Activated CD4-positive, alpha-beta T cell treated with anti-CD3 and anti-CD28 coated beads, Interleukin-2, amount 50 U/mL, for 1 hour (primary cell): ENCODE results near the gene TLE5.
"Not testable (repeated sequence)": the region's sequence is repeated elsewhere in the genome, so short reads cannot be mapped to it uniquely, and the experiment has no call there.

Experiments used
- DNase-seq: peaks from one replicate; pipeline ENCODE4 v3.0.0-alpha.2; 2020

Gene TLE5

DNA sequence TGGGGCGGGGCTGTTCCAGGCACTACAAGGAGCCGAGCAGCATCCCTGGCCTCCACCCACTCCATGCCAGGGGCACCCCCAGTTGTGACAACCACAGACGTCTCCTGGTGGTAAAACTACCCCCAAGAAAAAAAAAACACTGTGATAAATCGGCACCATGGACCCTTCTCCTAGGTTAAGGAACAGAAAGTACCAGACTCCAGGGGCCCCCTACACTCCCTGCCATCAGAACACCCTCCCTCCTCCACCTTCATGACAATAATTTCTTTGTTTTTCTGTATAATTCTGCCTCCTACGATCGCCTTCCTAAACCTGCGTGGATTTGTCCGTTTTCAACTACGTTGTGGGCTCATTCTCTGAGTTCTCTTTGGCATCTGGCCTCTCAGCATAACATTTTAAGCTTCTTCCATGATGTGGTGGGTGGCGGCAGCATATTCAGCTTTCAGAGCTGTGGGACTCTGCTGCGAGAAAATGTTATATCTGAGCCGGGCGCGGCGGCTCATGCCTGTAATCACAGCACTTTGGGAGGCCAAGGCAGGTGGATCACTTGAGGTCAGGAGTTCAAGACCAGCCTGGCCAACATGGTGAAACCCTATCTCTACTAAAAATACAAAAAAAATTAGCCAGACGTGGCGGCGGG is 41.9 kb downstream of the TLE5 start:
- no peak for DNase-seq

DNA sequence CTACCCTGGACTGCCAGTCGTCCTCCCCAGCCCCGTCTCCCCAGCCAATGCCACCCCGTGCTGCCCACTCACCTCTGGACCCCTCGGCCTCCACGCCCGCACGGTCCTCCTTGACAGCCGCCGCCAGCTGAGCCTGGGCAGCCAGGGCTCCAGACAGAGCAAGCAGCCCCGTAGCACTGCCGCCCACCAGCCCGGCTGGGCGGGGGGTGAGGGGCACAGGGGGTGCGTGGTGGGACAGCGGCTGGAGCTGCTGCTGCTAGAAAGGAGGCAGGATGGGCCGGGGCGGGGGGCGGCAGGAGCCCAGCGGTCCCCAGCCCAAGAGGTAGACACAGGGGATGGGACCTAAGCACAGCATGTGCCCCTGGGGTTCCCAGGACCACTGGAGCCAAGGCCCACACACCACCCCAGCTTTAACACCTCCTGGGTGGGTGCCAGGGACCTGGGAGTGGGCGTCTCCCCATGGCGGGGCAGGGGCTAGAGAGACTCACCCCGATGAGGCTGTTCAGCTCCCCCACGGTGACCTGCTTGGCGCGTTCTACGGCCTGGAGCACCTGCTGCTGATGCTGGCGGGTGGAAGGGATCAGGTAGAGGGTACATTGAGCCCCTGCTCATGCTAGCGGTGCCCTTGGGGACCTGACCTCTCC is 43.0 kb downstream of the TLE5 start:
- DNase-seq, result no peak

DNA sequence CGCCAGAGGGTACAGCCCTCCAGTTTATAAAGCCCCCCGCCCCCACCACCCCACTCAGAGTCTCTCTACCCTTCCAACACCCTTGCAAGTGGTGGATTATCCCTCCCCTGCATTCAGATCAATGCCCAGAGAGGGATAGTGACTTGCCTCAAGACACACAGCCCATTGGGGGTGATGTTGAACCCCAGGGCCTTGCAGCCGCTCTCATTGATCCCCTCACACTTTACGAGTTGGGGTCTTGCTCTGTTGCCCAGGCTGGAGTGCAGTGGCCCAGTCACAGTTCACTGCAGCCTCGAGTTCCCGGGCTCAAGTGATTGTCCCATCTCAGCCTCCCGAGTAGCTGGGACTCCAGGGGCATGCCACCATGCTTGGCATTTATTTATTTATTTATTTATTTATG is 44.4 kb downstream of the TLE5 start:
- no peak for DNase-seq

DNA sequence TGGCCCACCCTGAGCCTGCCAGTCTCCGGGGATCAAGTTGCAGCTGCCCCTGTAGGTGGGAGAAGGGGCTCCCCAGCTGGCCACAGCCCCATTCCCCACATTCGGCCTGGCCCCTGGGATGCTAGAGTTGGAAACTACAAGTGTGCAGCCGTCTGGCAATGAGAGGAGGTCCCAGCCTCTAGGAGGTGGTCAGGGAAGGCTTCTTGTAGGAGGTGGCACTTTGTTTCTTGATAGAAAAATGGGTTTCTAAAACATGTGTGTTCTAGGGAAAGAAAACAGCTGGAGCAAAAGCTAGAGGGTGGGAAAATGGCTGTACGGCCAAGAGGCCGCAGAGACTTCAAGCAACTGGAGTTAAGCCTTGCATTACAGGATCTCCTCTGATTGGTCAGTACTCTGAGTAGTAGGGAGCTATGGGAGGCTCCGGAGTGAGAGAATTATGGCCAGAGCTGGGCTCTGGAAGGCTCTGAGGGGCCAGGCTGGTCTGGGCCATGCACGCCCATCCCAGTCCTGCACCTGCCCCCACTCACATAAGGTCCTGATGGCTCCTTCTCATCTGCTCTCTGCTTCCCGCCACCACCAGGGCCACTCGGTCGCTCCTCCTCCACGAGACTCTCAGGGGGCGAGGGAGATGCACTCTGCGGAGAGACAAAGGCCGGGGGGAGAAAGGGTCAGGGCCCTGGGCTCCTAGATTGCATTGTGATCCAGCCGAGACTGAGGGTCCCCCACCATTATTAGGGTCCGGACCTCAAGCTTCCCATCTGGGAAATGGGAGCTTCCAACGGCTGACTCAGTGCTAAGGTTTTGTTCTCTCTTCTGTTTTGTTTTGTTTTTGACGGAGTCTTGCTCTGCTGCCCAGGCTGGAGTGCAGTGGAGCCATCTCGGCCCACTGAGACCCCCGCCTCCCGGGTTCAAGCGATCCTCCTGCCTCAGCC is 46.9 kb downstream of the TLE5 start:
- no peak for DNase-seq

DNA sequence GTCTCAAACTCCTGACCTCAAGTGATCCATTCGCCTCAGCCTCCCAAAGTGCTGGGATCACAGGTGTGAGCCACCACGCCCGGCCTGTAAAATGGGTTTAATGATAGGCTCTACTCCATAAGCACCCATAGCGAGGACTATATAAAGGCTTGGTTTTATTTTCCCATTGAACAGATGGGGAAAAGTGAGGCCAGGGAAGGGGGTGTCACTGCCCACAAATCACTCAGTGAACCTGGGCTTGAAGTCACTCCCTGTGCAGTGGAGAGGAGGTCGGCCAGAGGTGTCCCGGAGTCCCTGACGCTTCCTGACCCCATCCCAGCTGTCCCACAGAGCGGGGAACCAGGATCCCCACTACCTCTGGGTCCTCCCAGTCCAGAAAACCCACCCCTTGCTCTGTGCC is 48.2 kb downstream of the TLE5 start:
- DNase-seq, result no peak

DNA sequence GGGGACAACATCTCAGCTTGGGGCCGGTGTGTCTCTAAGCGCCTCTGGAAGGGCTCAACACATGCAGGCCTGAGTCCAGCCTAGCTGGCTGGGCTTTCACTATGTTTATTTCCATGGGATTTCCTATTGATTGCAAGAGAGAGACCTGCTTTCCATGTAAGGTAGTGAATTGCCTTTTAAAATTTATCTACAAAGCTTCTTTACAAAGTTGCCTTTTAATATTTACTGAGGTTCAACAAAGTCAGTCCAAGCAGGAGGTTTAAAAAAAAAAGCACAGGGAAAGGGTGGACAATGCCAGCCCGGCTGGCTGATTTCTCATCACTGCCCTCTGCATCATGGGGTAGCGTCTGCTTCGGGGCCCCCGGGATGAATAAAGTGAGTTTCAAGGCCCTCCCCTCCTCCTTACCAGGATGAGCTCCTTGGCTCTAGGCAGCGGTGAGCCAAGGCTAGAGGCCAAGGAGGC is 49.0 kb downstream of the TLE5 start:
- no peak for DNase-seq

DNA sequence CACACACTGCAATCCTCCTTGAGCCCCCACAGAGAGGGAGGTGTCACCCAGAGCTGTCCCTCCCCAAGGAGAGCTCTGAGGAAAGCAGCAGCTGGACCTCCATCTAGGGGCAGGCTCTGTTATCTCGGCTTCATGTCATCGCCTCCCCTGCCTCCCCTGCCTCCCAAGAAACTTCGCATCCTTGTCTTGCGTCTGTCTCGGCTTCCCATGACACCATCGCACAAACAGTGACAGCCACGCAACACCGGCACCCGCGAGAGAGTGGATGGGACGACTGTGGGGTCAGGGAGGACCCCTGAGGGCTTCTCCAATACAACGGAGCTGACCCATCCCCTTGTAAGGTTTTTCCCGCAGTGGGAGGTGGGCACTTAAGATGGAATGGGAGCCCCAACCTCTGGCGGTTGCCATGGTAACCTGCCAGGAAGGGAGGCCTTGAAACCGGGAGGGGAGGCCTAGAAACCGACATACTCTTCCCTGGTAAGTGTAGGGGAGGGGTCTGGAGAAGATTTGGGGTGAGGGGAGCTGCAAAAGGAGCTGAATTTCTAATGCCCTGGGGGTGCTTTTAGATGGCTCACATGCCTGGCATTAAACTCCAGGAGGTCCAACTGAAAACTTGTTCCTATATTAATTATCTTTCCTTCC is 49.6 kb downstream of the TLE5 start:
- no peak for DNase-seq

DNA sequence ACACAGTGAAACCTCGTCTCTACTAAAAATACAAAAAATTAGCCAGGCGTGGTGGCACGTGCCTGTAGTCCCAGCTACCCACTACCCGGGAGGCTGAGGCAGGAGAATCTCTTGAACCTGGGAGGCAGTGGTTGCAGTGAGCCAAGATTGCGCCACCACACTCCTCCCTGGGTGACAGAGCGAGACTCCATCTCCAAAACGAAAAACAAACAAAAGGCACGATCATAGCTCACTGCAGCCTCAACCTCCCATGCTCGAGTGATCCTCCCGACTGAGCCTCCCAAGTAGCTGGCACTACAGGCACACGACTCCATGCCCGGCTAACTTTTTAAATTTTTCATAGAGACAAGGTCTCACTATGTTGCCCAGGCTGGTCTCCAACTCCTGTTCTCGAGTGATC is 50.2 kb downstream of the TLE5 start:
- DNase-seq, result not testable (repeated sequence)

DNA sequence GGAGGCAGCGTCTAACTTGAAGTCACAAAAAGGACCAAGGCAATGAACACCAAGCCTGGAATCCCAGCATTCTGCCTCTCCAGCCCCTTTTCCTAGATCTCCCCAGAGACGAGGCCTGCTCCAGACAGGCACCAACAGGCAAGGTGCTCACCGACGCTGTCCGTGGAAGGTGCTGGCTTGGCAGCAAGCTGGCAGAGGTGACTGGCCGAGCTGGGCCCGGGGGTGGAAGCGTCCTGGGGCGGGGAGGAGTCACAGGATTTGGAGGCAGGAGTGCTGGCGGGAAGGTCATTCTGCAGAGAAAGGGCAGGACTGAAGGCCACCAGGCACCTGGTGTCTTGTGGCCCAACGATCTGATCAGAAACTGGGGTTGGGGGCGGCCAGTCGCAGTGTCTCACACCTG is 51.4 kb downstream of the TLE5 start:
- no peak for DNase-seq

DNA sequence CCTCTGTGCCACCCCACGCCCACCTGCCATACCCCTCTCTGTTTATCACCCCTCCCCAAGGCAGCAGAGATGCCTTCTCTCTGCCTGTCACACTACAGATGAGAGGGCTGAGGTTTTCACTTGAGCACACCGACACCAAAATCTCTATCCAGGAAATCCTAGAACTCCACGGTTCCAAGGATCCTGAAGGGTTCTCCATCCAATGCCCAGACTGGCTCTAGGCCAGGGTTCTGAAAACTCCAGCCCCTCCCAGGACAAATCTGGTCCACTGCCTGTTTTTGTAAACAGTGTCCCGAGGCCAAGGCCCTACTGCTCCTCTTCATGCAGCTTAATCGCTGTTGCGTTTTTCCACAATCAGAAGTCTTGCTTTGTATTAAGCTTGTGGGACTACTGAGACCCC is 53.3 kb downstream of the TLE5 start:
- no peak for DNase-seq

DNA sequence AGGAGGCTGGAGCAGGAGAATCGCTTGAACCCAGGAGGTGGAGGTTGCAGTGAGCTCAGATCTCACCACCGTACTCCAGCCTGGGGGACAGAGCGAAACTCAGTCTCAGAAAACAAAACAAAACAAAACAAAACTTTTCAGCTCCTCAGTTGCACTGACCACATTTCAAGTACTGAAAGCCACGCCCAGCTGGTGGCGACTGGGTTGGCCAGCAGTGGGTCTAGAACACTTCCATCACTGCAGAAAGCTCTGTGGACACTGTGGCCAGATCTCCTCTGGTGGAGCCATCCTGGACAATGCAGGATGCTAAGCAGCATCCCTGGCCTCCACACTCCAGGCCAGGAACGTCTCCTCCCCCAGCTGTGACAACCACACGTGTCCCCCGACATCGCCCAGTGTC is 54.3 kb downstream of the TLE5 start:
- no peak for DNase-seq

DNA sequence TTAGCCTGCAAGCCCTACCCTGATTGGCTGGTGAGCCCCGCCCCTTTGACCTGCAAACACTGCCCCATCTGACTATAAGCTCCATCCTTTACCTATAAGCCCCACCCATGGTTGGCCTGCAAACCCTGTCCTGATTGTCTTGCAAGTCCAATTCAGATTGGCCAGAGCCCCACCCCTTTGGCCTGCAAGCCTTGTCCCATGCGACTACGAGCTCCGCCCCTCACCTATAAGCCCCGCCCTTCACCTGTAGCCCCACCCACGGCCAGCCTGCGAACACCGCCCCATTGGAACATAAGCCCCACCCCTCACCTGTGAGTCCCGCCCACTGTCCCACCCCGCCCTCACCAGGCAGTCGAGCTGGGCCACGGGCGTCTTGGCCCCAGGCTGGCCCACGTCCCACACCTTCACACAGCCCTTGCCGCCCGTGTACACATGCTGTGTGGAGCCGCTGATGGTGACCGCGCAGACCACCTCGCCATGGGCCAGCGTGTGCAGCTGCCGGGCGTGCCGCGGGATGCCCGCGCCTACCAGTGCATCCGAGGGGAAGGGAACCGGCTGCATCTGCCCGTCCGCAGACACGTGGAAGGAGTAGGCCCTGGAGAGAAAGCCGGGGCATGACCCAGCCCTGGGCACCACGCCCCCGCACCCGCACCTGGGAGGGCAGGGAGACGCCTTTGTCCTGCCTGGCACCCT is 56.1 kb downstream of the TLE5 start:
- DNase-seq, result peak; percentile 25

DNA sequence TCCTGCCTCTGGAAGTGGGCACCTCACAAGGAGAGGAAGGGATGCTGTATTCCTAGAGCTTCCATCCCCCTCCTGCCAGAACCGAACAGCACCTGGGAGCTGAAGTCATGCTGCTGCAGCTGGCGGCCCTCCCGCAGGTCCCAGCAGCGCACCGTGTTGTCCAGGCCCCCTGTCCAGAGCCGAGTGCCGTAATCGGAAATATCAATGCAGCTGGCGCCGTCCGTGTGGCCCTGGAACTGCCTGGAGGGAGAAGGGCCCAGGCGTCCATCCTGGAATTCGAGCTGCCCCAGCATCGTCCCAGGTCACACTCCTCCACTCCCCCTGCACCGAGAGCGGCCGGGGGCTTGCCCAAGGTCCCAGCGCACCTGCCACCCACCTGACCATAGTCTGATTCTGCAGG is 57.0 kb downstream of the TLE5 start:
- no peak for DNase-seq

DNA sequence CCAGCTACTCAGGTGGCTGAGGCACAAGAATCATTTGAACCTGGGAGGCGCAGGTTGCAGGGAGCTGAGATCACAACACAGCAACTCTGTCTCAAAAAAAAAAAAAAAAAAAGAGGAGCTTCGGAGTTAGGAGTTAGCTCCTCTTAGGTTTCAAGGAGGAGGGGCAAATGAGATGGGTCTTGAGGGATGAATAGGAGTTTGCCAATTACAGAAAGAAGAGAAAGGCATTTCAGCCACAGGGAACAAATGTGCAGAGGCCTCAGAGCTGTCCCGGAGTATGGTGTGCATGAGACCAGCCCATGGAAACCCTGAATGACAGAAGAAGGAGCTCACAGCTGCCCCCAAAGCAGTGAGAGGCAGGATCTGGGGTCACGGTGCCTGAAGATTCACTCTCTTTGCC is 57.8 kb downstream of the TLE5 start:
- no peak for DNase-seq

DNA sequence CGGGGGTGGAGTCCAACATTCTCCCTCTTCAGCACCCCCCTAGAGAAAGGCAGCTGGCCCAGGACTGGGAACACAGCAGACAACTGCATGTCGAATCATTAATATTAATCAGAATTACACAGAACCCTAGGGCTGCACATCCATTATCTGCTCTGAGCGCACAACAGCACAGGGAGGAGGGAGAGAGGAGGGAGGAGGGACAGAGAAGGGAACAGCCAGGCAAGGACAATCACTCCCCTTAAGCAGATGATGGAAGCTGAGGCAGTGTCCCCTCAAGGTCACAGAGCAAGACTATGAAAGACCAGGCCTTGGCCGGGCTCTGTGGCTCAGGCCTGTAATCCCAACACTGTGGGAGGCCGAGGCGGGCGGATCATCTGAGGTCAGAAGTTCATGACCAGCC is 59.2 kb downstream of the TLE5 start:
- no peak for DNase-seq
